Measurements from ENCODE around the gene ASIC4.

Gene ASIC4

GRCh38 chr2:219552382-219553167 is 38.3 kb downstream of the ASIC4 start:
- peak; percentile 52 for DNase-seq (ENCODE audit: low read depth)

DNA sequence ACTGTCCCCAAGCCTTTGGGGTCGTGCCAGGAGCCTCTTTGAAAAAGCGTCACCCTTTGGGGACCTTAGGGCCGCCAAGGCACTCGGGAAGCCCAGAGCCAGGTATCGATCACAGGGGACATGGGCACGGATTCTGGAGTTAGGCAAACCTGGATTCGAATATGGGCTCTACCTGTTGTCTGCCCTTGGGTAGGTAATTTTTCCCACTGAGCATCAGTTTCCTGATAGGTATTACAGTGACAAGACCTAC is 38.8 kb downstream of the ASIC4 start:
- no peak for DNase-seq (ENCODE audit: low read depth)

GRCh38 chr2:219553463-219553963 is 39.2 kb downstream of the ASIC4 start:
- DNase-seq (ENCODE audit: low read depth): no peak

GRCh38 chr2:219554350-219554749 is 40.1 kb downstream of the ASIC4 start:
- DNase-seq (ENCODE audit: low read depth): no peak

GRCh38 chr2:219555956-219556355 is 41.7 kb downstream of the ASIC4 start:
- no peak for DNase-seq (ENCODE audit: low read depth)

DNA sequence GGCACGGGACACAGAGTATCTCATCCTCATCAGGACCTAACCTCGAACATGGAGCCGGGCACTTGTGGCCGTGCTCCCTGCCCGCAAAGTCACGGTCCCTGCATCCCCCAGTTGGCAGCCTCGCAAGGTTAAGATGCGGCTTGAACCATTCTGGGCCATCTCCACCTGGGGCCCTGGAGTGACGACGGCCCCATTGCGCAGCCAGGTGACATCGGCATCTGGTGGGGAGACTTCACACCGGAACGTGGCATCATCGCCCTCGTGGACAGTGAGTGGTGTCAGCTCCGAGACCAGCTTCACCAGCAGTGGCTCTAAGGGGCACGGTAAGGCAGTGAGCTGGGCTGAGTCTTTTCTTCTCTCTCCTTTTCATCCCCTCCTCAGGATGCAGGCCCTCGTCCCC is 42.1 kb downstream of the ASIC4 start:
- DNase-seq (ENCODE audit: low read depth): no peak

- DNase-seq (ENCODE audit: low read depth): no peak
These were observed 43.0 kb downstream of the ASIC4 start for GRCh38 chr2:219557320-219557719.

DNA sequence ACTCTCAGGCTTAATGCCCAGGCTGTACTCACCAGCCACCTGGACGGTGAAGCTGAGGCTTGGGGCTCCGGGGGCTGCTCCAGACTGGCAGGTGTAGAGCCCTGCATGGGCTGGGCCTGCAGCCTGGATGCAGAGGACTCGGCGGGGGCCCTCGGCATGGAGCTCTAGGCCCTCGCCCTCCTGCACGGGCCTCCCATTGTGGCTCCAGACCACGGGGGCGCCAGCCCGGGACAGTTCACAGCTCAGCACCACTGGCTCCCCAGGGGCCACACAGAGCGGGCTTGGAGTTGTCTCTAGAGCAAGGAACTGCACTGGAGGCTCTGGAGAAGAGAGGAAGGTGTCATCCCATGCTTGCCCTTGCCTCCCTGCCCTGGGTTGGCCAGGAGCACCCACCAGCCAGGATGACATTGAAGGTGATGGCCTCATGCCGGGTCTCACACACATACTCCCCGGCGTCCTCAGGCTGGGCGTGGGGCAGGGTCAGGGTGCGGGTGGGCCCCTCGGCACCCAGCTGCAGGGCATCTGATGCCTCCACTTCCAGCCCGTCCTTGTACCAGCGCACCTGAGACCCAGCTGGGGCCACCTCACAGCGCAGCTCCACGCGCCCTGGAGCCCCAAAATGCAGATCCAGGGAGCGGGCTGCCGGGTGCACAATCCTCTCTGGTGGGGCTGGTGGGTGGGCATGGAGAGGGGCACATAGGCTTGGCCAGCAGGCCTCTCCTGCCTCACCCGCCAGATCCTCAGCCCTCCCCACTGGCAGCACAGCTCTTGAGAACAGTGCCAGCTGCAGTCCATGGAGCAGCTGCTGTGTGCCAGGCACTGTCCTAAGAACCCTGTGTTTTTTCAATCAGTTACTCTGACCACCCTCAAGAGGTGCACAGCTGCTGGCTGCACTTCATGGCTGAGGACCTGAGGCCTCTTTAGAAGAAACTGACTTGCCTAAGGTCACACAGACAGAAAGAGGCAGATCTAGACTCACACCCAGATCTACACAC is 43.8 kb downstream of the ASIC4 start:
- no peak for DNase-seq (ENCODE audit: low read depth)

GRCh38 chr2:219559156-219559915 is 45.1 kb downstream of the ASIC4 start:
- DNase-seq (ENCODE audit: low read depth): no peak

DNA sequence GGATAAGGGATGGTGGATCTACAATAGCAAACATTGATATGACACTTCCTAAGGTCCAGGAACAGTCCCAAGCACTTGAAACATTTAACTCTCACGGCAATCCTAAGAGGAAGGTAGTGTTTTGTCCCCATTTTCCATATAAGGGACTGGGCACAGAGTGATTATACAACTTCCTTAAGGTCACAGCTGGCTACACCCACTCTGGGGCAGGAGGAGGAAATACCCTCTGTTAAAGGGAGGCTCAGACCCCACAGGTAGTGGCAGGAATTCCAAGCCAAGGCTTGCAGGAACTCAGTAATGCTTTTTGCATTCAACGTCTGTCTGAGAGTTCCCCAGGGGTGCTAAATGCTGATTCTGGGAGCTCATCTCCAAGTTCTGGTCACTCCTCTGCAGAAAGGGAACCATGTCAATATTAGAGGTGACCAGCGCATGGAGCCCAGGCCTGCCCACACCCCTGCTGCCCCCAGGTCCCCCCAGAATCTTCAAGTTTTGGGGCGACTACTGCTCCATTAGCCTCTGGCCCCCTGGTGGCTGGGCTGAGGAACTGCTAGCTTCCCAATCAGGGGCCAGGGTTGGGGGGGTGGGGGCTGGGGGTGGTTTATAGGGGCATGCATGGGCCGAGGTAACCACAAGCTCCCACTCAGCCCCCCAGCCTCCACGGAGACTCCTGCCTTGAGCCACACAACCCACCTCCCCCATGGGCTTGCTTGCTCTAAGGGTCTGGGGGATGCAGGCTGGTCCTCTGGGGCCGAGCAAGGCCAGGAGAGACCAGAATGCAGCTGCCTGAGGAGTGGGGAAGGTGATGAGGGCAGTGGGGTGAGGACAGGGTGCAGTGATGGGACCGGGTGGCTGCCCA is 46.0 kb downstream of the ASIC4 start:
- no peak for DNase-seq (ENCODE audit: low read depth)

- DNase-seq (ENCODE audit: low read depth): no peak
These were observed 46.6 kb downstream of the ASIC4 start for GRCh38 chr2:219560893-219561178.

DNA sequence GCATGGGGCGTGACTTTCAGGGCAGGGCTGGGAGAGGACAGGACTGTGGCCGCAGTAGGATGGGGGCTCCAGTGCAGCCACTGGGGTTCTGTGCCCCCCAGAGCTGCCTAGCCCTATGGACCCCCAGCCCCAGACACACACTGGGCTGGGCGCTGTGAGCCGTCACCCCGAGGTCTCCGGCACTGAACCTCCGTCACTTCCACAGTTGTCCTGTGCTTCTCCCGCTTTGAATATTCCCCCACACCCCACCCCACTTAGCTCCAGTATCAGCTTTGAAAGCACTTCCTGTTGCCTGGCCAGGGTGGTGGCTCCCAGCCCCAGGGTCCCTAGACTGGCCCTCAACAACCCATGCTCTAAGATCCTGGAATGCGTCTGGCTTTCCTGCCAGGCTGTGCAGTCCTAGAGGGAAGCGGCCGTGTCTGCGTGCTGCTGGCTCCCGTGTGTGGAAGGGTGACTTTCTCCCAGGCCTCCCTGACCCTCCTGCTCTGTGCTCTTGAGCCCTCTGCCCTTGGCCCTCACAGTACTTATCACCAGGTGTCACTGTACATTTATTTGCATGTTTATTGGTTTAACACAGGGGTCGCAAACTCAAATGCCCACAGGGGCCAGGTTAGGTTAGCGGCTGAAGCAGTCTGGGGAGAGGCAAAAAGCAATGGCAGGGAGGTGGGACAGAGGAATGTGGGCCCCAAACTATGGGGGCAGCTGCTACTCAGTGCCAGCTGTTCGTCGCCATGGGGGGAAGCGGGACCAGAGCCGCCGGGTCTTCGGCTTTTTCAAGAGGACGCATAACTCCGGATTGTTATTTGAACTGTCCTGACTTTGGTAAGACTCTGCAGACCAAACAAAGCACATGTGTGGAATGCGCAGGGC is 47.1 kb downstream of the ASIC4 start:
- DNase-seq (ENCODE audit: low read depth): no peak

GRCh38 chr2:219562049-219563020 is 48.1 kb downstream of the ASIC4 start:
- no peak for DNase-seq (ENCODE audit: low read depth)

- DNase-seq (ENCODE audit: low read depth): no peak
These were observed 49.1 kb downstream of the ASIC4 start for GRCh38 chr2:219563271-219563928.

DNA sequence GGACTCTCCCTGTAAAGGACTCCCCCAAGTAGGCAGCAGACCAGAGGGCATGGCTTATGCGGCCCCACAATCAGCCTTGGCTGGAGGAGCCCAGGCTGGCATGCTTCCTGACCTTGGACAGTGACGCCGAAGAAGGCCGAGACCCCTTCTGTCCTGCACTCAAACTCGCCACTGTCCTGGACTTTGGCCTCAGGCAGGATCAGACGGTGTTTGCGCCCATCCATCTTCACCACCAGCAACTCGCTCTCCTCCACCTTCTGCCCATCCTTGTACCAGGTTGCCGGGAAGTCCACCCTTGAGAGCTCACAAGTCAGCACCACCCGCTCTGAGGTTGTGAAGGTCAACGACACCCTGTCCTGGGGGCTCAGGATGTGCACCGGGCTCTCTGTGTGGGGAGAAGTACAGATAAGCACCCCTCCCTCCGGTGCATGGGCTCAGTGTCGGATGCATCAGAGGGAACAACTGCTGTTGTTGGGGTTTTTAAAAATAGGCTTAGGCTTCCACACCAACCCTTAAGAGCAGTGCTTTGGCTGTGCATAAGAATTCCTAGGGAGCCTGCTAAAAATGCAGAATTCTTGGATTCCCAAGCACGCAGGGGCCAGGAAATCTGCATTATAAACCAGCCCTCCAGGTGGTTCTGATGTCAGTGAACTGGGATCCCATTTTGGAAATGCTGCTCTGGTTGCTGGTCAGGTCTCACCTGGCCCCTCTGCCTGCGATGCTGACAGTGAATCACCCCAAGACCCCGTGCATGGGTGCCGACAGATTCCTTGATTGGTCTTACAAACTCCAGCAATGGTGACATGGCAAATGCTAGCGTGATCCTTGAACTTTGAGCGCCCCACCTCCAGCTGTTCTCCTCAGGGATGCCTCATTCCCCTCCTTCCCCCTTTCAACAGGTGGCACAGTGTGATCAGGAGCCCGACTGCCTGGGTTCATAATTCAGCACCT is 51.1 kb downstream of the ASIC4 start:
- DNase-seq (ENCODE audit: low read depth): no peak

- DNase-seq (ENCODE audit: low read depth): no peak
These were observed 52.4 kb downstream of the ASIC4 start for GRCh38 chr2:219566640-219567039.

- no peak for DNase-seq (ENCODE audit: low read depth)
These were observed 52.8 kb downstream of the ASIC4 start for GRCh38 chr2:219567131-219567530.

Measured in activated T-helper 1 cell treated with Interleukin-2 at 50 U/mL for 16 hours (primary cell).